K562 (cell line): Measurements from ENCODE around the gene PSMD8. TPM values are rescaled to one million over a fixed set of nuclear protein-coding genes. Genes with fewer than 3 reads are reported as not detected.

Experiments used
- BMI1 ChIP-seq: fragments of 150-350 bp; IDR thresholded peaks from 2 replicates; pipeline ENCODE4 v1.6.1; 2014; ENCODE audit warnings: low read length
- ETV6 ChIP-seq, 3 experiments: fragments of 150-350 bp in 1 of 3; sonication (generic) in 1 of 3; formaldehyde crosslinking in 1 of 3; IDR thresholded peaks; 2 replicates each; pipeline versions ENCODE4 v1.6.1 to v1.8.0; 2014 to 2022; ENCODE audit warnings: borderline replicate concordance in 2 of 3, low read depth in 2 of 3, antibody characterized with exemption in 1 of 3, low read length in 1 of 3, mild to moderate bottlenecking in 1 of 3, missing genetic modification reagents in 1 of 3
- HDAC3 ChIP-seq: fragments of 450-650 bp; IDR thresholded peaks from 2 replicates; pipeline ENCODE4 v1.6.1; 2018; ENCODE audit warnings: borderline replicate concordance, mild to moderate bottlenecking, moderate library complexity; ENCODE audit not compliant: partially characterized antibody
- HDGF ChIP-seq: fragments of 450-650 bp; IDR thresholded peaks from 2 replicates; pipeline ENCODE4 v1.6.1; 2016
- HNRNPLL ChIP-seq: fragments of 200-400 bp; formaldehyde crosslinking; IDR thresholded peaks from 2 replicates; pipeline ENCODE4 v1.6.1; 2017; ENCODE audit warnings: low read length, low read depth, mild to moderate bottlenecking; ENCODE audit not compliant: poor library complexity, severe bottlenecking
- KLF6 ChIP-seq: fragments of 250-450 bp; sonication (Bioruptor Pico); IDR thresholded peaks from 2 replicates; pipeline ENCODE4 v1.4.0; 2020; ENCODE audit warnings: mild to moderate bottlenecking, moderate library complexity, borderline replicate concordance
- MAFG ChIP-seq: fragments of 450-650 bp; conservative IDR thresholded peaks from 2 replicates; pipeline ENCODE4 v1.6.1; 2016; ENCODE audit warnings: missing genetic modification characterization, missing compliant biosample characterization
- MAZ ChIP-seq, 2 experiments: fragments of 450-650 bp in 1 of 2; sonication (generic) in 1 of 2; formaldehyde crosslinking; IDR thresholded peaks in 1 of 2; conservative IDR thresholded peaks in 1 of 2; 2 replicates each; pipeline versions ENCODE4 v1.4.0 to v1.5.0; 2020; ENCODE audit warnings: mild to moderate bottlenecking in 1 of 2, missing genetic modification reagents in 1 of 2
- MEIS2 ChIP-seq: fragments of 450-650 bp; IDR thresholded peaks from 2 replicates; pipeline ENCODE4 v1.6.1; 2014; ENCODE audit warnings: mild to moderate bottlenecking; ENCODE audit not compliant: partially characterized antibody
- NBN ChIP-seq: fragments of 450-650 bp; IDR thresholded peaks from 2 replicates; pipeline ENCODE4 v1.6.1; 2016; ENCODE audit warnings: low read depth, mild to moderate bottlenecking
- NEUROD1 ChIP-seq: fragments of 150-350 bp; IDR thresholded peaks from 2 replicates; pipeline ENCODE4 v1.6.1; 2014; ENCODE audit warnings: borderline replicate concordance, low read length, low read depth; ENCODE audit not compliant: partially characterized antibody
- NFRKB ChIP-seq: fragments of 450-650 bp; IDR thresholded peaks from 2 replicates; pipeline ENCODE4 v1.6.1; 2016; ENCODE audit warnings: low read depth
- PHB2 ChIP-seq: fragments of 450-650 bp; IDR thresholded peaks from 2 replicates; pipeline ENCODE4 v1.6.1; 2017; ENCODE audit warnings: low read depth
- RBM17 ChIP-seq: fragments of 200-400 bp; formaldehyde crosslinking; IDR thresholded peaks from 2 replicates; pipeline ENCODE4 v1.6.1; 2017; ENCODE audit warnings: low read depth, mild to moderate bottlenecking, low read length, borderline replicate concordance
- RBM22 ChIP-seq: fragments of 200-400 bp; formaldehyde crosslinking; IDR thresholded peaks from 2 replicates; pipeline ENCODE4 v1.6.1; 2018; ENCODE audit warnings: low read length, low read depth; ENCODE audit not compliant: poor library complexity, severe bottlenecking
- SLC30A9 ChIP-seq: fragments of 250-450 bp; sonication (Bioruptor Pico); IDR thresholded peaks from 2 replicates; pipeline ENCODE4 v1.8.0; 2022; ENCODE audit warnings: mild to moderate bottlenecking, moderate library complexity
- U2AF1 ChIP-seq: fragments of 200-400 bp; formaldehyde crosslinking; optimal IDR thresholded peaks from 2 replicates; pipeline ENCODE3; 2017; ENCODE audit warnings: mild to moderate bottlenecking, low read depth, low read length, moderate library complexity
- ZNF263 ChIP-seq: sonication (generic); formaldehyde crosslinking; IDR thresholded peaks from 2 replicates; pipeline ENCODE4 v1.8.0; 2022; ENCODE audit warnings: mild to moderate bottlenecking, missing genetic modification reagents, borderline replicate concordance
- polyA plus RNA-seq, 8 experiments: library from polyadenylated mRNA; depleted of rRNA in 4 of 8; stranded (reverse) in 5 of 8; unstranded in 3 of 8; fragments of >200 nt; fragmentation: Nextera tagmentation in 2 of 8; fragmentation: Illumina TruSeq in 1 of 8; extraction: Ambion mirVana in 2 of 8; extraction: Trizol in 1 of 8; gene quantifications; 2 replicates each; pipeline versions ENCODE4 v1.2.1 to v1.2.3, GENCODE V29; 2011 to 2014; ENCODE audit warnings: inconsistent platforms in 1 of 8, missing spikeins in 1 of 8
- total RNA-seq, 7 experiments: library from RNA; depleted of rRNA in 6 of 7; stranded (reverse); fragments of >200 nt in 6 of 7; fragmentation: Illumina TruSeq in 2 of 7; extraction: Trizol in 2 of 7; gene quantifications; 2 replicates each; pipeline versions ENCODE4 v1.2.1 to v1.2.3, GENCODE V29; 2011 to 2021; ENCODE audit warnings: low replicate concordance in 1 of 7
- TF ChIP-seq, protein P1 (sequence below): sonication (generic); formaldehyde crosslinking; IDR thresholded peaks from 2 replicates; pipeline ENCODE4 v1.8.0; 2022; ENCODE audit warnings: mild to moderate bottlenecking, missing genetic modification reagents, borderline replicate concordance
- TF ChIP-seq, protein P2 (sequence below): fragments of 450-650 bp; formaldehyde crosslinking; IDR thresholded peaks from 2 replicates; pipeline ENCODE4 v1.4.0; 2020; ENCODE audit warnings: mild to moderate bottlenecking, mixed read lengths
- TF ChIP-seq, protein P3 (sequence below): sonication (generic); formaldehyde crosslinking; IDR thresholded peaks from 2 replicates; pipeline ENCODE4 v1.8.1; 2023; ENCODE audit warnings: mild to moderate bottlenecking, missing genetic modification reagents
- TF ChIP-seq, protein P4 (sequence below): fragments of 250-450 bp; sonication (Bioruptor Pico); IDR thresholded peaks from 2 replicates; pipeline ENCODE4 v1.8.0; 2022; ENCODE audit warnings: moderate library complexity, mild to moderate bottlenecking, inconsistent platforms

The PSMD8 gene
- total and polyA plus RNA-seq, 9 of the 15 experiments (the other 6 are each of a cell fraction or from before 2014, with no cell fraction given), result 130 to 583 (median 315) TPM

DNA sequence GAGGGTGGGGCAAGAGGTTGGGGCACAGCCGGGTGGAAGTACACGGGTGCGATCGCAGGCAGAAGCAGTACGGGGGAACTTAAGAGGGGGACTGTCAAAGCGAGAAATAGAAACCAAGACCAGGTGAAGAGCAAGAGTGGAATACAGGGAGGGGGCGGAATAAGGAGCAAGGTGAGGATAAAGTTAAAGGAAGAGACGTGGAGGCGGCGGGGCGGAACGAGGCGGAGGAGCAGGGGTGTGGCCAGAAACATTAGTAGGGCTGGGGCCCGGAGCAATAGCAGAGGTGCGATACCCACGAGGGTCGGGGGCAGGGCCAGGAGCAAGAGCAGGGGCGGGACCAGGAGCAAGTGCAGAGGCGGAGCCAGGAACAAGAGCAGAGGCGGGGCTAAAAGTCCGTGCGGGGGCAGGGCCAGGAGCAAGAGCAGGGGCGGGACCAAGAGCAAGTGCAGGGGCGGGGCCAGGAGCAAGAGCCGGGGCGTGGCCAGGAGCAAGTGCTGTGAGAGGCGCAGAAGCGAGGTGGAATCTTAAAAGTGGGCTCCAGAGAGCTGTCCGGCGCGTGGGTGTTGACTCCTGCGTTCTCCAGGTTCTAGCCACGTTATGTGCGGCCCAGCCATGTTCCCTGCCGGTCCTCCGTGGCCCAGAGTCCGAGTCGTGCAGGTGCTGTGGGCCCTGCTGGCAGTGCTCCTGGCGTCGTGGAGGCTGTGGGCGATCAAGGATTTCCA lies 37.6 kb upstream of the PSMD8 start (continued):
- TF ChIP-seq, protein P1, sequence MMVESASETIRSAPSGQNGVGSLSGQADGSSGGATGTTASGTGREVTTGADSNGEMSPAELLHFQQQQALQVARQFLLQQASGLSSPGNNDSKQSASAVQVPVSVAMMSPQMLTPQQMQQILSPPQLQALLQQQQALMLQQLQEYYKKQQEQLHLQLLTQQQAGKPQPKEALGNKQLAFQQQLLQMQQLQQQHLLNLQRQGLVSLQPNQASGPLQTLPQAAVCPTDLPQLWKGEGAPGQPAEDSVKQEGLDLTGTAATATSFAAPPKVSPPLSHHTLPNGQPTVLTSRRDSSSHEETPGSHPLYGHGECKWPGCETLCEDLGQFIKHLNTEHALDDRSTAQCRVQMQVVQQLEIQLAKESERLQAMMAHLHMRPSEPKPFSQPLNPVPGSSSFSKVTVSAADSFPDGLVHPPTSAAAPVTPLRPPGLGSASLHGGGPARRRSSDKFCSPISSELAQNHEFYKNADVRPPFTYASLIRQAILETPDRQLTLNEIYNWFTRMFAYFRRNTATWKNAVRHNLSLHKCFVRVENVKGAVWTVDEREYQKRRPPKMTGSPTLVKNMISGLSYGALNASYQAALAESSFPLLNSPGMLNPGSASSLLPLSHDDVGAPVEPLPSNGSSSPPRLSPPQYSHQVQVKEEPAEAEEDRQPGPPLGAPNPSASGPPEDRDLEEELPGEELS, result no peak
- TF ChIP-seq, protein P2, sequence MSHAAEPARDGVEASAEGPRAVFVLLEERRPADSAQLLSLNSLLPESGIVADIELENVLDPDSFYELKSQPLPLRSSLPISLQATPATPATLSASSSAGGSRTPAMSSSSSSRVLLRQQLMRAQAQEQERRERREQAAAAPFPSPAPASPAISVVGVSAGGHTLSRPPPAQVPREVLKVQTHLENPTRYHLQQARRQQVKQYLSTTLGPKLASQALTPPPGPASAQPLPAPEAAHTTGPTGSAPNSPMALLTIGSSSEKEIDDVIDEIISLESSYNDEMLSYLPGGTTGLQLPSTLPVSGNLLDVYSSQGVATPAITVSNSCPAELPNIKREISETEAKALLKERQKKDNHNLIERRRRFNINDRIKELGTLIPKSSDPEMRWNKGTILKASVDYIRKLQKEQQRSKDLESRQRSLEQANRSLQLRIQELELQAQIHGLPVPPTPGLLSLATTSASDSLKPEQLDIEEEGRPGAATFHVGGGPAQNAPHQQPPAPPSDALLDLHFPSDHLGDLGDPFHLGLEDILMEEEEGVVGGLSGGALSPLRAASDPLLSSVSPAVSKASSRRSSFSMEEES (CRISPR knock-in tag), result no peak
- no peak for TF ChIP-seq SLC30A9 (CRISPR knock-in tag)
- no peak for TF ChIP-seq KLF6
- TF ChIP-seq MAZ (CRISPR knock-in tag; conservative IDR thresholded peaks at IDR 0.05 in 1 of 2, IDR thresholded peaks at IDR 0.05 in 1 of 2), result peak in 1 of 2 experiments; percentile 21; a peak in 1 of 4 replicates
- no peak for TF ChIP-seq NFRKB
- TF ChIP-seq ZNF263, result no peak
- no peak for TF ChIP-seq MEIS2
- peak; percentile 89 for TF ChIP-seq NBN
- no peak for TF ChIP-seq RBM17
- no peak for TF ChIP-seq ETV6 (IDR thresholded peaks at IDR 0.05; ENCODE audit: borderline replicate concordance in 1 of 2, low read depth in 2 of 2, low read length in 1 of 2)
- no peak for TF ChIP-seq ETV6 (CRISPR knock-in tag; IDR thresholded peaks at IDR 0.05; ENCODE audit: borderline replicate concordance)
- TF ChIP-seq, protein P3, sequence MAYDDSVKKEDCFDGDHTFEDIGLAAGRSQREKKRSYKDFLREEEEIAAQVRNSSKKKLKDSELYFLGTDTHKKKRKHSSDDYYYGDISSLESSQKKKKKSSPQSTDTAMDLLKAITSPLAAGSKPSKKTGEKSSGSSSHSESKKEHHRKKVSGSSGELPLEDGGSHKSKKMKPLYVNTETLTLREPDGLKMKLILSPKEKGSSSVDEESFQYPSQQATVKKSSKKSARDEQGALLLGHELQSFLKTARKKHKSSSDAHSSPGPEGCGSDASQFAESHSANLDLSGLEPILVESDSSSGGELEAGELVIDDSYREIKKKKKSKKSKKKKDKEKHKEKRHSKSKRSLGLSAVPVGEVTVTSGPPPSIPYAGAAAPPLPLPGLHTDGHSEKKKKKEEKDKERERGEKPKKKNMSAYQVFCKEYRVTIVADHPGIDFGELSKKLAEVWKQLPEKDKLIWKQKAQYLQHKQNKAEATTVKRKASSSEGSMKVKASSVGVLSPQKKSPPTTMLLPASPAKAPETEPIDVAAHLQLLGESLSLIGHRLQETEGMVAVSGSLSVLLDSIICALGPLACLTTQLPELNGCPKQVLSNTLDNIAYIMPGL (CRISPR knock-in tag), result no peak
- no peak for TF ChIP-seq RBM22
- no peak for TF ChIP-seq NEUROD1
- peak; percentile 92; the same call in 1 of the 2 replicates for TF ChIP-seq HDGF
- TF ChIP-seq MAFG (tag), result no peak
- TF ChIP-seq HNRNPLL, result no peak
- TF ChIP-seq, protein P4, sequence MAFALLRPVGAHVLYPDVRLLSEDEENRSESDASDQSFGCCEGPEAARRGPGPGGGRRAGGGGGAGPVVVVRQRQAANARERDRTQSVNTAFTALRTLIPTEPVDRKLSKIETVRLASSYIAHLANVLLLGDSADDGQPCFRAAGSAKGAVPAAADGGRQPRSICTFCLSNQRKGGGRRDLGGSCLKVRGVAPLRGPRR (CRISPR knock-in tag), result no peak
- TF ChIP-seq BMI1, result no peak
- no peak for TF ChIP-seq U2AF1
- no peak for TF ChIP-seq HDAC3
- TF ChIP-seq PHB2, result 0 out of 2 replicates have a peak, but pooled peaks have one; percentile 60
